HepG2 (cell line): Measurements from ENCODE around the gene CEACAM18. TPM values are rescaled to one million over a fixed set of nuclear protein-coding genes. Genes with fewer than 3 reads are reported as not detected.

Source experiments
- ATAC-seq: fragments of 200-7000 bp; cut with Tn5 transposase; 3 replicates; pipeline ENCODE4 v1.9.1; 2020; ENCODE audit warnings: mild to moderate bottlenecking, moderate library complexity
- BruUV-seq: library from RNA; stranded (reverse); fragments of 400-500 nt; replicated peaks from 2 replicates; lab custom pipeline; 2021; lab: Mats Ljungman, UMichigan
- CTCF ChIA-PET: fragments of 300-600 bp; formaldehyde crosslinking; extraction: SDS; loops from one replicate; lab custom pipeline; 2021; ENCODE audit warnings: low total read pairs, inconsistent platforms, low intra/inter-chr PET ratio; lab: Yijun Ruan, JAX
- POLR2A ChIA-PET: fragments of 350-600 bp; sonication (Branson Sonifier 250); formaldehyde crosslinking; loops from one replicate; lab custom pipeline; 2020; ENCODE audit warnings: antibody characterized with exemption, inconsistent platforms; lab: Yijun Ruan, JAX
- DNase-seq: peaks from one replicate; pipeline ENCODE4 v3.0.0-alpha.2; 2015; ENCODE audit warnings: low spot score
- FAIRE-seq: peaks from 3 replicates; lab custom pipeline; 2011; peaks lifted over from hg19 to GRCh38; lab: Jason Lieb, UNC
- H2AFZ ChIP-seq: one replicate; pipeline ENCODE4 v1.6.1; 2011; ENCODE audit warnings: low read length, inconsistent platforms
- H3K27ac ChIP-seq: fragments of 300-600 bp; 3 replicates; pipeline ENCODE4 v1.8.0; 2011; ENCODE audit warnings: mixed run types, mild to moderate bottlenecking, mixed read lengths, low read length, inconsistent platforms; ENCODE audit not compliant: insufficient read depth; ENCODE audit errors: extremely low read length
- H3K27me3 ChIP-seq, 2 experiments: fragments of 200-600 bp in 1 of 2; 2 replicates in 1 of 2; 3 replicates in 1 of 2; pipeline versions ENCODE4 v1.6.0 to v1.8.0; 2011; ENCODE audit warnings: low read length in 2 of 2, mild to moderate bottlenecking in 2 of 2, moderate library complexity in 2 of 2, inconsistent platforms in 1 of 2; ENCODE audit not compliant: insufficient read depth in 2 of 2, control insufficient read depth in 1 of 2
- H3K36me3 ChIP-seq, 2 experiments: fragments of 200-600 bp in 1 of 2; replicated peaks in 1 of 2; 2 replicates in 1 of 2; 3 replicates in 1 of 2; pipeline versions ENCODE4 v1.5.1 to v1.8.0; 2011; ENCODE audit warnings: low read length in 2 of 2, inconsistent platforms in 1 of 2; ENCODE audit not compliant: insufficient read depth in 2 of 2, control insufficient read depth in 1 of 2
- H3K4me1 ChIP-seq: 2 replicates; pipeline ENCODE4 v1.5.1; 2012; ENCODE audit warnings: low read length, inconsistent platforms; ENCODE audit not compliant: insufficient read depth
- H3K4me2 ChIP-seq: 2 replicates; pipeline ENCODE4 v1.6.0; 2011; ENCODE audit warnings: low read depth, low read length, inconsistent platforms
- H3K4me3 ChIP-seq, 3 experiments: fragments of 200-600 bp in 1 of 3; sonication (generic), shearing (Covaris generic) in 1 of 3; replicated peaks in 1 of 3; 2 replicates each; pipeline ENCODE4 v1.5.1; 2011 to 2016; ENCODE audit warnings: low read length in 3 of 3, inconsistent platforms in 2 of 3, low read depth in 2 of 3, mild to moderate bottlenecking in 2 of 3, control low read depth in 1 of 3, mixed read lengths in 1 of 3; ENCODE audit not compliant: insufficient read depth in 1 of 3
- H3K79me2 ChIP-seq: one replicate; pipeline ENCODE4 v1.6.1; 2011; ENCODE audit warnings: low read length, inconsistent platforms; ENCODE audit not compliant: insufficient read depth
- H3K9ac ChIP-seq: 2 replicates; pipeline ENCODE4 v1.6.0; 2011; ENCODE audit warnings: mild to moderate bottlenecking, low read depth, low read length, inconsistent platforms; ENCODE audit not compliant: insufficient read depth
- H3K9me3 ChIP-seq: 2 replicates; pipeline ENCODE4 v1.5.1; 2012; ENCODE audit warnings: mild to moderate bottlenecking, low read length
- H4K20me1 ChIP-seq: 2 replicates; pipeline ENCODE4 v1.6.0; 2011; ENCODE audit warnings: inconsistent platforms, mild to moderate bottlenecking, low read length, moderate library complexity; ENCODE audit not compliant: insufficient read depth
- HHEX ChIP-seq: IDR thresholded peaks from 2 replicates; pipeline ENCODE4 v1.6.1; 2016; ENCODE audit warnings: control low read depth
- MIER2 ChIP-seq: IDR thresholded peaks from 2 replicates; pipeline ENCODE4 v1.6.1; 2016; ENCODE audit warnings: missing biosample characterization, missing genetic modification reagents
- RAD21 ChIP-seq: fragments of 450-650 bp; formaldehyde crosslinking; IDR thresholded peaks from 2 replicates; pipeline ENCODE4 v1.5.0; 2020; ENCODE audit warnings: mild to moderate bottlenecking
- REL ChIP-seq: sonication (generic); formaldehyde crosslinking; conservative IDR thresholded peaks from 2 replicates; pipeline ENCODE4 v1.8.0; 2022; ENCODE audit warnings: mild to moderate bottlenecking, missing genetic modification reagents, moderate library complexity
- STAG1 ChIP-seq: sonication (generic); formaldehyde crosslinking; IDR thresholded peaks from 2 replicates; pipeline ENCODE4 v1.4.0; 2020; ENCODE audit warnings: missing genetic modification reagents
- TBL1XR1 ChIP-seq: fragments of 150-350 bp; IDR thresholded peaks from 2 replicates; pipeline ENCODE4 v1.6.1; 2014; ENCODE audit warnings: borderline replicate concordance, low read length; ENCODE audit not compliant: partially characterized antibody
- WGBS: methylation state at CpG from one replicate; pipeline ENCODE4 v1.1.6; 2017; ENCODE audit warnings: low lambda C conversion rate; 5-methylcytosine and 5-hydroxymethylcytosine counted together
- in situ Hi-C: cut with HindIII; loops from 2 replicates; pipeline ENCODE4 v1.10.0; 2017; ENCODE audit warnings: low pct_unique_long_range_greater_than_20kb; ENCODE audit not compliant: extremely low pct_ligation_motif_present
- intact Hi-C: fragments of 100-400 bp; cut with micrococcal nuclease; formaldehyde crosslinking; loops from one replicate; pipeline ENCODE4 v1.10.0; 2022; ENCODE audit not compliant: unreplicated experiment
- polyA plus RNA-seq, 8 experiments: library from polyadenylated mRNA; depleted of rRNA in 3 of 8; stranded (reverse) in 7 of 8; unstranded in 1 of 8; fragments of >200 nt; fragmentation: Illumina TruSeq in 4 of 8; extraction: Trizol in 4 of 8; gene quantifications; 2 replicates each; pipeline versions ENCODE4 v1.2.1 to v1.2.3, GENCODE V29; 2011 to 2016; ENCODE audit warnings: low read depth in 4 of 8, missing spikeins in 1 of 8, mixed read lengths in 1 of 8; ENCODE audit not compliant: insufficient read depth in 1 of 8
- total RNA-seq, 5 experiments: library from RNA; depleted of rRNA; stranded (reverse); fragments of >200 nt; fragmentation: Illumina TruSeq; extraction: Trizol; gene quantifications; 2 replicates each; pipeline ENCODE4 v1.2.3, GENCODE V29; 2016; ENCODE audit warnings: low read depth in 1 of 5
- TF ChIP-seq, protein P1 (sequence below): sonication (generic); formaldehyde crosslinking; IDR thresholded peaks from 2 replicates; pipeline ENCODE4 v1.4.0; 2020; ENCODE audit warnings: missing genetic modification reagents
- TF ChIP-seq, protein P2 (sequence below): sonication (generic); formaldehyde crosslinking; IDR thresholded peaks from 2 replicates; pipeline ENCODE4 v1.4.0; 2020; ENCODE audit warnings: missing genetic modification reagents

Gene CEACAM18
- total and polyA plus RNA-seq, 2 of the 13 experiments (the other 11 are each of a cell fraction or from before 2014, with no cell fraction given): not detected

GRCh38 chr19:51473009-51473707 is 5.2 kb upstream of the CEACAM18 start (continued):
- TF ChIP-seq, protein P1, sequence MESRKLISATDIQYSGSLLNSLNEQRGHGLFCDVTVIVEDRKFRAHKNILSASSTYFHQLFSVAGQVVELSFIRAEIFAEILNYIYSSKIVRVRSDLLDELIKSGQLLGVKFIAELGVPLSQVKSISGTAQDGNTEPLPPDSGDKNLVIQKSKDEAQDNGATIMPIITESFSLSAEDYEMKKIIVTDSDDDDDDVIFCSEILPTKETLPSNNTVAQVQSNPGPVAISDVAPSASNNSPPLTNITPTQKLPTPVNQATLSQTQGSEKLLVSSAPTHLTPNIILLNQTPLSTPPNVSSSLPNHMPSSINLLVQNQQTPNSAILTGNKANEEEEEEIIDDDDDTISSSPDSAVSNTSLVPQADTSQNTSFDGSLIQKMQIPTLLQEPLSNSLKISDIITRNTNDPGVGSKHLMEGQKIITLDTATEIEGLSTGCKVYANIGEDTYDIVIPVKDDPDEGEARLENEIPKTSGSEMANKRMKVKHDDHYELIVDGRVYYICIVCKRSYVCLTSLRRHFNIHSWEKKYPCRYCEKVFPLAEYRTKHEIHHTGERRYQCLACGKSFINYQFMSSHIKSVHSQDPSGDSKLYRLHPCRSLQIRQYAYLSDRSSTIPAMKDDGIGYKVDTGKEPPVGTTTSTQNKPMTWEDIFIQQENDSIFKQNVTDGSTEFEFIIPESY (CRISPR knock-in tag): peak; percentile 52; the same call in 1 of the 2 replicates
- peak; percentile 57; the same call in 1 of the 2 replicates for TF ChIP-seq MIER2 (CRISPR knock-in tag)
- TF ChIP-seq STAG1 (CRISPR knock-in tag): peak; percentile 81
- TF ChIP-seq TBL1XR1: no peak
- peak; percentile 56 for TF ChIP-seq RAD21

- no peak overlapping the region for H2AFZ ChIP-seq
- H3K9ac ChIP-seq: no peak overlapping the region
- CTCF ChIA-PET: interaction anchor here (5.1 kb wide), 1 partner anchor 38 kb away, joined by 51 read pairs; no protein-coding TSS in a partner anchor
- H3K27me3 ChIP-seq: no peaks in the 10 kb centered on the region
- no peaks in the 10 kb centered on the region for H3K36me3 ChIP-seq
- intact Hi-C loops: loop anchor here (10.0 kb wide), 1 partner anchor 759 kb away; no protein-coding TSS in a partner anchor
- POLR2A ChIA-PET: no interaction called here
- in situ Hi-C loops: loop anchor here (10.0 kb wide), 1 partner anchor 179 kb away; no protein-coding TSS in a partner anchor
- H3K4me3 ChIP-seq: no peak overlapping the region
- no peaks in the 10 kb centered on the region for H3K79me2 ChIP-seq
- no peak overlapping the region for H3K27ac ChIP-seq
- no peak for DNase-seq
- BruUV-seq: no TSS peak
- FAIRE-seq: no peak
- 32% methylated on average over 3 of the region's 3 CpGs for WGBS
- H3K4me2 ChIP-seq: no peak overlapping the region
- no peaks in the 10 kb centered on the region for H3K9me3 ChIP-seq
- TF ChIP-seq HHEX: no peak
- TF ChIP-seq, protein P2, sequence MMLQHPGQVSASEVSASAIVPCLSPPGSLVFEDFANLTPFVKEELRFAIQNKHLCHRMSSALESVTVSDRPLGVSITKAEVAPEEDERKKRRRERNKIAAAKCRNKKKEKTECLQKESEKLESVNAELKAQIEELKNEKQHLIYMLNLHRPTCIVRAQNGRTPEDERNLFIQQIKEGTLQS: no peak
- no peak for TF ChIP-seq REL (CRISPR knock-in tag)
- ATAC-seq: no peak
- H4K20me1 ChIP-seq: no peaks in the 10 kb centered on the region
- peaks cover 37% of the 10 kb centered on the region for H3K4me1 ChIP-seq
Measured at GRCh38 chr19:51476164-51476563, 2.2 kb upstream of the CEACAM18 start.
